ENCODE data around the gene RNF214.
"Not testable (repeated sequence)": the region's sequence is repeated elsewhere in the genome, so short reads cannot be mapped to it uniquely, and the experiment has no call there.

RNF214 gene

DNA sequence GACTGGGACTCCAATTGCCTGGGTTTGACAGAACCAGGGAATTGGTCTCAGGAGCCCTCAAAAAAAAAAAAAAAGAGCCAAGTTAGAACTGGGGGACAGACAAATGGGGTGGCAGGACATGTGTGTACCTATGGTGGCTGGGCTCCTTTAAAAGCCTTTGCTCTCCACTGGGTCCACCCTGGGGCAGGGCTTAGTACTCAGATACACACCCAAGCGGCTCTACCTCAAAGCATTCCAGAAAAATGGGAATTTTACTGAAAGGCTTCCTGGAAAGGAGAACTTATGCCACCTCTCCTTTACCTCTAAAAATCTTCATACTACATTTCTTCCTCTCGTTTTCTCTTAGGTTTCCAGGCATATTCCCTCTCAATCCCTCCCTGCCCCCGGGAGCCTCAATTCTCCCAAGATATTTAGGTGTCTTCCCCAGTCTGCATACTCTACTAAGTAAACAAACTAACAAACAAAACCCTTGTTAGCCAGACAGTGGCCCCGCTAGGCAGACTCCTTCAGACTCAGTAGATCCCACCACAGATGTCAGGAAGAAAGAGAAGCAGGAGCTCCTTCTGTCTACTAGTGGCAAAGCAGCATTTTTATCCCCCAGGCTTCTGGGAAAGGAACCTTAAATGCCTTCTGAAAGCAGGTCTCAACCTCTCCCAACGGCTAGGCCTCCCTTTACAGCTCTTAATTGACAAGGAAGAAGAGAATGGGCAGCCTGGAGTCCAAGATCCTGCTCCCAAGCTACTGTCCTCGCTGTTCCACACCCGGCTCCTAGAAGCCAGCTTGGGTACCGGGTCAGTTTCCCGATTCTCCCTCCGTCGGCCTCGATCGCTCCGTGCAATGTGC lies 1.3 kb upstream of the RNF214 start:
- no peak for DNase-seq (ENCODE audit: low spot score)

DNA sequence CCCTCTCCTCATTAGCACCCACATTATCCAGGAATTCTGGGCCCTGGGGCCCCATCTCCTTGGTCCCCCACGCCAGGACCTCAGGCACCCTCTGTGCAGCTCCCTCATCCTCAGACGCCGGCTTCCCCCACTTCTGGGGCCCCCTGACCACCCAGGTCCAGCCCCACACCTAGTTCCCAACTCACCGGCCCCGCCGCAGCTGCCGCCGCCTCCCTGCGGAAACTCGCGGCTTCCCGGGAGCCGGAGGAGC lies 704 bp upstream of the RNF214 start, which contains the start of gene PCSK7:
Gene PCSK7, minus strand, starts transcription at position 232 of the 250 bp plus-strand sequence. CDS start 2,229 bp downstream, outside the sequence.
- DNase-seq (ENCODE audit: low spot score), result no peak

- no peak for DNase-seq (ENCODE audit: low spot score)
Observed at GRCh38 chr11:117232911-117233409, 489 bp downstream of the RNF214 start.

DNA sequence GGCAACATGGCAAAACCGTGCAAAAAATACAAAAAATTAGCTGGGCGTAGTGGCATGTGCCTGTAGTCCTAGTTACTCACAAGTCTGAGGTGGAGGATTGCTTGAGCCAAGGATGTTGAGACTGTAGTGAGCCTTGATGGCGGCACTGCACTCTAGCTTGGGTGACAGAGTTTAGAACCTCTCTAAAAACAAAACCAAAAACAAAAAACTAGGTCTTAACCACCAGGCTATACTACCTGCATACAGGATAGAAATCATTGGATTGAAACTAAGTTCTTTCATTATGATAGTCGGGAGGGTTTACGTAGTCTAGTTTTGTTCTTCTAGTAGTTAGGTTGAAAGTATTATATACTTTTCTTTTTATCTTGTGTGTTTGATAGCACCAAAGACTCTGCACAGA lies 5.8 kb downstream of the RNF214 start:
- no peak for DNase-seq (ENCODE audit: low spot score)

DNA sequence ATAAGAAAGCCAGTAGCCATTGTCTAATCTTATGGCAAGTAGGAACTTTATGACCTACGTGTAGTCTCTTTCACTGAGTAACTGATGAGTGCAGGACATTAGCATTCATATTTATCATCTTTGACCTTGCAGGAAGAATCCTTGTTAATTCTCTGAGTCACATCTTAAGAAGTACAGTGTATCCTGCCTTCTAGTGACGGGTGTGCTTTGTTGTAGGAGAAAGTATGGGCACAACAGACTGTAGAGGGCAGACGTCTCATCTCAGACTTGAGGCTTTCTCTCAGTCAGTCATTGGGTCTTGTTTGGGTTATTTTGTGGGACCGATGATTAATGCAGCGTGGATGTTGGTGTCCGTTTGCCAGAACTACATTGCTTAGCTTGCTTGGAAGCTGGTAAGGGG lies 6.8 kb downstream of the RNF214 start:
- DNase-seq (ENCODE audit: low spot score), result no peak

- no peak for DNase-seq (ENCODE audit: low spot score)
Observed at GRCh38 chr11:117248341-117248740, 15.9 kb downstream of the RNF214 start.

DNA sequence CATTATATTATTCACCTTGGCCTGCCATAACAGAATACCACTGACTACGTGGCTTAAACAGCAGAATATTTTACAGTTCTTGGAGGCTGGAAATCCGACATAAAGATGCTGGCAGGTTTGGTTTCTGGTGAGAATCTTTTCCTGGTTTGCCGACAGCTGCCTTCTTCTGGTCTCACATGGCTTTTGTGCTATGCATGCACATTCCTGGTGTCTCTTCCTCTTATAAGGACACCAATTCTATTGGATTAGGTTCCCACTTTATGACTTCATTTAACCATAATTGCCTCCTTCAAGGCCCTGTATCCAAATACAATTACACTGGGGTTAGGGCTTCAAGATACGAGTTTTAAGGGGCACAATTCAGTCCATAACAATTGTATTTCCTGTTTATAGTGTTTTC lies 17.1 kb downstream of the RNF214 start:
- DNase-seq (ENCODE audit: low spot score), result no peak

DNA sequence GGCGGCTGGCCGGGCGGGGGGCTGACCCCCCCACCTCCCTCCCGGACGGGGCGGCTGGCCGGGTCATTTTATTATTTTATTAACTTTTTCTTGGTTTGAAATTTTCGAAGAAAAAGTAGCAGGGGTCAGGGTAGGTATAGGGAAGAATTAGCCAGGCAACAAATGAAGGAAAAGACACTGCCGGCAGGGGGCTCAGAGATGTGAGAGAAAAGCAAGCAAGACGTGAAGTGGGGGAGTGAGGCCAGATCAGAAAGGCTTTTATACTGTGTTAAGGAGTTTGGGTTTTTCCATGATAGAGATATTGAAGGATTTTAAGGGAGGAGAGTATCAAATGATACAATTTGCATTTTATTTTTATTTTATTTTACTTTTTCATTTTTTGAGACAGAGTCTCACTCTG lies 19.0 kb downstream of the RNF214 start:
- no peak for DNase-seq (ENCODE audit: low spot score)

- no peak for DNase-seq (ENCODE audit: low spot score)
Observed at GRCh38 chr11:117255966-117256365, 23.5 kb downstream of the RNF214 start.

DNA sequence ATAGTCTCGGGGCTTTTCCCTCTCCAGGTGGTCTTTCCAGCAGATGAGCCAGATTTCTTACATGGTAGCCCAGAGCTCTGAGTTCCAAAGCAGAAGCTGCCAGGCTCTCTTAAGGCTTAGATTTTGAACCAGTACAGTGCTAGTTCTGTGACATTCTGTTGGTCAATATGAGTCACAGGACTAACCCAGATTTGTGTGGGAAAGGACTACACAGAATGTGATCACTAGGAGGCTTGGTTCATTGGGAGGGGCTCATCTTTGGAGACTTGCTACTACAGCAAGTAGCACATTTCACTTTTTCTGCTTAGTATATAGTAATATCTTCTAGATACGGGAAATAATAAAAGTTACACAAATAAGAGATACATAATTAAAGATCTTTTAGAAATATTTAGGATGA lies 24.1 kb downstream of the RNF214 start:
- no peak for DNase-seq (ENCODE audit: low spot score)

DNA sequence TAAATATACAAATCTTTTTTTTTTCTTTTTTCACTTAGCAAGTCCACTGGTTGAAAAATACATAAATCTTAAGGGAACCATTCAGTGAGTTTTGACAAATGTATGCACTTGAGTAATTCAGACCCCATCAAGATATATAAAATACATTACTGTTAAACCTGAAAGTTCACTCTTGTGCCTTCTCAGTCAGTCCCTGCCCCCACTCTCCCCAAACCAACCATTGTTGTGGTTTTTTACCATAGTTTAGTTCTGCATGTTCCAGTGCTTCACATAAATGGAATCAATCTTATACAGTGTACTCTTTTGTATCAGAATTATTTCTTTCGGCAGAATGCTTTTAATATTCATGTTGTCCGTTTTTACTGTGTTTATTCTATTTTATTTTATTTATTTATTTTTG lies 26.1 kb downstream of the RNF214 start:
- DNase-seq (ENCODE audit: low spot score), result no peak

- DNase-seq (ENCODE audit: low spot score), result no peak
Observed at GRCh38 chr11:117259417-117259816, 26.9 kb downstream of the RNF214 start.

GRCh38 chr11:117264624-117265323 lies 32.3 kb downstream of the RNF214 start:
- not testable (repeated sequence) for DNase-seq (ENCODE audit: low spot score)

DNA sequence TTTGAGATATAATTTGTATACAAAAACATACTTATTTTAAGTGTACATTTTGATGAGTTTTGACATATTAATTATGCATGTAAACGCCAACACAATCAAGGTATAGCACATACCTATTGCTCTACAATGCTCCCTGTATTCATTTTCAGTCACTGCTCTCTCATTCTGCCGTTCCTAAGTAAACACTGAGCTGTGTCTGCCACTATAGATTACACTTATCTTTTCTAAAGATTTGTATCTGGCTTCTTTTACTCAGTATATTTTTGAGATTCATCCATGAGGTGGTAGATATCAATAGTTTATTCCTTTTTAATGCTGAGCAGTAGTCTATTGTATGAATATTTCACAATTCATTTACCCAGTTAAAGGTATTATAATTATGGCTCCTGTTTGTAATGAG lies 33.3 kb downstream of the RNF214 start:
- no peak for DNase-seq (ENCODE audit: low spot score)

DNA sequence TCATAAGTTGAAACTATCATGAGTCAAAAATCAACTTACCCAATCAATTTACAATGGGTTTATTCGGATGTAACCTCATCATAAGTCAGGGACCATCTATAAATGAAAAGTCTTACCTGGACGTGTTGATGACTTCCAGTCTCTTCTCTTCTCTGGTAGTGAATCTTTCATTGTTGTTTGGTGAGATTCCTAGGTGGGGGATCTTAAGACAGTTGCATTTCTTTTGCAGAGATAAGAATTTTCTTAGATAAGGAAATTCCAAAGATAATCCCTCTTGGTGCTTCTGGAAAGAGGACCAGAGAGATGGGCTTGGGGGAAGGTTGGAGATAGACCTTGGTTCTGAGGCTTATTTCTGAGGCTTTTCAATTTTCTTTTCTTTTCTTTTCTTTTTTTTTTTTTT lies 37.4 kb downstream of the RNF214 start:
- DNase-seq (ENCODE audit: low spot score), result no peak

DNA sequence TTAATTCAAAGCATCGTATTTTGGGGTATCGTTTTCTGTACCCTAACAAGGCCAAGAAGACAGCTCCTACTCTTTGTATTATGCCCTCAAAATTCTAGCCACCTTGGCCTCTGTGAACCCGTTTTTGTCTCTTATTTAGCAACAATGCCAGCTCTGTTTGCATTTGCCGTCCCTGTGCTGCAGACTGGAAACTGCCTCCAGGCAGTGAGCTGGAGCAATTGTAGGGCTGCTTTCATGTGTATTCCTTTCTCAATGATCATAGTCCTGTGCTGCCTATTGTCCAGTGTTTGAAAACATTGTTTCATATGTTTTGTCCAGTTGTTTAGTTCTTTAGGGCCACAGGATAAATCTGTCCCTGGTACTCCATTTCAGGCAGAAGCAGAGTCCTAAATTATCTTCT lies 38.7 kb downstream of the RNF214 start:
- DNase-seq (ENCODE audit: low spot score), result no peak

DNA sequence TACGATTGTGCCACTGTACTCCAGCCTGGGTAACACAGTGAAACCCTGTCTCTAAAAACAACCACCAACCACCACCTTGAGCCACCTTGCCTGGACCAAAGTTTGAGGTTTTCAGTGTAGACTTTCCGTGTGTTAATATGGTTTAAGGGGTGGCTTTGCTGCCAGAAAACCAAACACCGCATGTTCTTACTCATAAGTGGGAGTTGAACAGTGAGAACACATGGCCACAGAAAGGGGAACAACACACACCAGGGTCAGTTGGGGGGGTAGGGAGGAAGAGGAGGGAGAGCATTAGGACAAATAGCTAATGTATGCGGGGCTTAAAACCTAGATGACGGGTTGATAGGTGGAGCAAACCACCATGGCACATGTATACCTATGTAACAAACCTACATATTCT lies 39.7 kb downstream of the RNF214 start:
- not testable (repeated sequence) for DNase-seq (ENCODE audit: low spot score)

- DNase-seq (ENCODE audit: low spot score), result no peak
Observed at GRCh38 chr11:117273550-117274289, 41.2 kb downstream of the RNF214 start.

GRCh38 chr11:117278347-117278746 lies 45.9 kb downstream of the RNF214 start:
- DNase-seq (ENCODE audit: low spot score), result no peak

DNA sequence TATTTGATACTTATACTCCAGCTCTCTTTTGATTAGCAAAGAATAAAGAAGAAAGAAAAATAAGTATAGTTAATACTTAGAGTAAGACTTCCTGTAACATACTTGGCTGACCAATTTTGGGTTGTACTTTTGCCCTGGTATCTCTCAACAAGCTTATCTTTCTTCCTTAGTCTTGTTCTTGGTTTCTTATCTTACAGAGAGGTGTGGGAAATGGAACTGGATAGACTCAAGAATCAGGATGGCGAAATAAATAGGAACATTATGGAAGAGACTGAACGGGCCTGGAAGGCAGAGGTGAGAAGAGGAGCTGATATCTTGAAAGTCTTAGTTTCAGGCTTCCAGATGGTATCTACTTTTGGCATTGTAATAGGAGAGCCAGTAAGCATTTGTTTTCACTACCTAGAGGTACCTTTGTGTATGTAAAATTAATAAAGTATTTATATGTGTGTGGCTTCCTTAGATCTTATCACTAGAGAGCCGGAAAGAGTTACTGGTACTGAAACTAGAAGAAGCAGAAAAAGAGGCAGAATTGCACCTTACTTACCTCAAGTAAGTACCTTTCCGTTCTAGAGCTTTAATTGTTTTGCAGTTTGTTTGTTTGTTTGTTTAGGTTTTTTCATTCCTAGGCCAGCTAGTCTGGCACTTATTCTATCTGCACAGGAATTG lies 47.4 kb downstream of the RNF214 start:
- no peak for DNase-seq (ENCODE audit: low spot score)

- peak; percentile 66 for DNase-seq (ENCODE audit: low spot score)
Observed at GRCh38 chr11:117281159-117281558, 48.7 kb downstream of the RNF214 start.

- no peak for DNase-seq (ENCODE audit: low spot score)
Observed at GRCh38 chr11:117281869-117282268, 49.4 kb downstream of the RNF214 start.

Data from putamen (tissue), 1 donor.